Measurements from ENCODE around the gene HIPK2. TPM values are rescaled to one million over a fixed set of nuclear protein-coding genes. Genes with fewer than 3 reads are reported as not detected.

The HIPK2 gene
- total RNA-seq, 1 donor from 2014 or later, result 47.2 TPM

GRCh38 chr7:139767561-139767982 lies 10.2 kb downstream of the HIPK2 start:
- Mint-ChIP-seq H3K36me3 (ENCODE audit: low read depth, unreplicated experiment) (peaks cover 10% of the 10 kb centered on the region), H3K9me3 (ENCODE audit: unreplicated experiment) (no peaks in the 10 kb centered on the region), H3K4me3 (ENCODE audit: unreplicated experiment) (peak overlapping the region; percentile 28), H3K4me1 (ENCODE audit: unreplicated experiment) (peaks cover 45% of the 10 kb centered on the region), H3K27me3 (ENCODE audit: unreplicated experiment) (peaks cover 6% of the 10 kb centered on the region), H3K27ac (ENCODE audit: unreplicated experiment) (no peak overlapping the region)
- DNase-seq (ENCODE audit: low spot score), result no peak
- TF ChIP-seq CTCF (IDR thresholded peaks at IDR 0.05; ENCODE audit: unreplicated experiment), result no peak

- Mint-ChIP-seq H3K27ac (ENCODE audit: unreplicated experiment) (no peak overlapping the region), H3K27me3 (ENCODE audit: unreplicated experiment) (peaks cover 6% of the 10 kb centered on the region), H3K4me3 (ENCODE audit: unreplicated experiment) (no peak overlapping the region), H3K9me3 (ENCODE audit: unreplicated experiment) (no peaks in the 10 kb centered on the region), H3K36me3 (ENCODE audit: low read depth, unreplicated experiment) (peaks cover 10% of the 10 kb centered on the region), H3K4me1 (ENCODE audit: unreplicated experiment) (peaks cover 58% of the 10 kb centered on the region)
- no peak for DNase-seq (ENCODE audit: low spot score)
- no peak for TF ChIP-seq CTCF (IDR thresholded peaks at IDR 0.05; ENCODE audit: unreplicated experiment)
Observed at GRCh38 chr7:139765143-139765542, 12.7 kb downstream of the HIPK2 start.

- no peak for DNase-seq (ENCODE audit: low spot score)
- Mint-ChIP-seq H3K9me3 (ENCODE audit: unreplicated experiment) (no peaks in the 10 kb centered on the region), H3K36me3 (ENCODE audit: low read depth, unreplicated experiment) (no peaks in the 10 kb centered on the region), H3K27ac (ENCODE audit: unreplicated experiment) (peak overlapping the region; percentile 62), H3K4me3 (ENCODE audit: unreplicated experiment) (no peak overlapping the region), H3K4me1 (ENCODE audit: unreplicated experiment) (peaks cover 42% of the 10 kb centered on the region), H3K27me3 (ENCODE audit: unreplicated experiment) (peaks cover 3% of the 10 kb centered on the region)
- no peak for TF ChIP-seq CTCF (IDR thresholded peaks at IDR 0.05; ENCODE audit: unreplicated experiment)
Observed at GRCh38 chr7:139763330-139763729, 14.5 kb downstream of the HIPK2 start.

GRCh38 chr7:139762886-139763285 lies 14.9 kb downstream of the HIPK2 start:
- Mint-ChIP-seq H3K4me1 (ENCODE audit: unreplicated experiment) (peaks cover 37% of the 10 kb centered on the region), H3K4me3 (ENCODE audit: unreplicated experiment) (peak overlapping the region; percentile 44), H3K36me3 (ENCODE audit: low read depth, unreplicated experiment) (no peaks in the 10 kb centered on the region), H3K27ac (ENCODE audit: unreplicated experiment) (peak overlapping the region; percentile 62), H3K27me3 (ENCODE audit: unreplicated experiment) (peaks cover 3% of the 10 kb centered on the region), H3K9me3 (ENCODE audit: unreplicated experiment) (no peaks in the 10 kb centered on the region)
- DNase-seq (ENCODE audit: low spot score), result no peak
- TF ChIP-seq CTCF (IDR thresholded peaks at IDR 0.05; ENCODE audit: unreplicated experiment), result no peak

GRCh38 chr7:139758388-139758787 lies 19.4 kb downstream of the HIPK2 start:
- H3K36me3 Mint-ChIP-seq (ENCODE audit: low read depth, unreplicated experiment), result peaks cover 7% of the 10 kb centered on the region
- DNase-seq (ENCODE audit: low spot score), result no peak
- H3K27ac Mint-ChIP-seq (ENCODE audit: unreplicated experiment), result no peak overlapping the region
- no peaks in the 10 kb centered on the region for H3K9me3 Mint-ChIP-seq (ENCODE audit: unreplicated experiment)
- H3K4me1 Mint-ChIP-seq (ENCODE audit: unreplicated experiment), result peaks cover 37% of the 10 kb centered on the region
- H3K27me3 Mint-ChIP-seq (ENCODE audit: unreplicated experiment), result no peaks in the 10 kb centered on the region
- no peak overlapping the region for H3K4me3 Mint-ChIP-seq (ENCODE audit: unreplicated experiment)
- TF ChIP-seq CTCF (IDR thresholded peaks at IDR 0.05; ENCODE audit: unreplicated experiment), result no peak

Data from endothelial cell (in vitro differentiated cells).